EL (cell line): Measurements from ENCODE around the gene BTNL3.
"Not testable (repeated sequence)": the region's sequence is repeated elsewhere in the genome, so short reads cannot be mapped to it uniquely, and the experiment has no call there.

ENCODE experiments used
- DNase-seq: peaks from one replicate; pipeline ENCODE4 v3.0.0-alpha.2; 2016

The BTNL3 gene

GRCh38 chr5:181024245-181025064, 35.8 kb downstream of the BTNL3 start:
- no peak for DNase-seq

GRCh38 chr5:181027452-181028031, 38.9 kb downstream of the BTNL3 start:
- no peak for DNase-seq

DNA sequence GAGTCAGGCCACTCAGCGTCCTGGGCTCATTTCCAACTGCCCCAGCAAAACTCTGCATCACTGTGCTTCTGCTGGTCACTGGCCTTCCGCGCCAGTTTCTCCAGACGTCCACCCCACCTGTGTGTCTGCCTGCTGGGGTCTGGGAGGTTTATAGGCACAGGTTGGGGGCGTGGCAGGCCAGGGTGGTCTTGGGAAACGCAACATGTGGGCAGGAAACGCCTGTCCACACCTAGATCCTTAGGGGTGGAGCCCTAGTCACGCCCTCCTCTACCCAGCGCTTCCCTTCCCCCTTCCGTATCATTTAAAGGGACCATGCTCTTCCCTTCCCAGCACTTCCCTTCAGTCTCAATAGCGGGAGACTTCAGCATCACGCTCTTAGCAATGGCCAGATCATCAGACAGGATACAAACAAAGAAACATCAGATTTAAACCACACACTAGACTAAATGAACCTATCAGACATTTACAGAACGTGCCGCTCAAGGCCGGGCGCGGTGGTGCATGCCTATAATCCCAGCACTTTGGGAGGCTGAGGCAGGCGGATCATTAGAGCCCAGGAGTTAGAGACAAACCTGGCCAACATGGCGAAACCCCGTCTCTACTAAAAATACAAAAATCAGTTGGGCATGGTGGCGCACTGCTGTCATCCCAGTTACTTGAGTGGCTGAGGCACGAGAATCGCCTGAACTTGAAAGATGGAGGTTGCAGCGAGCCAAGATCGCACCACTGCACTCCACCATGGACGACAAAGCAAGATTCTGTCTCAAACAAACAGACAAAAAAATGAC, 39.6 kb downstream of the BTNL3 start:
- DNase-seq, result no peak

DNA sequence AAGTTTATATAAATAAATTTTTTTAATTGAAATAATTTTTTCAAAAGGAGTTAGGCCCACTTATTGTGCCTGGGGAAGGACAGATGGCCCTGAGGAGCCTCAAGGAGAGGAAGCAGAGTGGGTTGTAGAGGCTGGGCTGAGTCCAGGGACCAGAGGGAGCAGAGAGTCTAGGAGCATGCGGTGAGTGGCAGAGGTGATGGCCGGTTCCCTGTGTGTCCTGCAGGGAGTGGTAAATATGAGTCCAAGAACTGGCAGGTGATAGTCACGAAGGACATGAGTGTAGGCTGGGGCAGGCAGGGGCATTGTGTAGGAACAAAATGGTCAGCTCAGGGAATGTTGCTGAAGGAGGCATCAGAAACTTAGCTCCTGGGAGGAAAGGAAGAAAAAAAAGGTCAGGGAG, 43.1 kb downstream of the BTNL3 start:
- DNase-seq, result no peak

DNA sequence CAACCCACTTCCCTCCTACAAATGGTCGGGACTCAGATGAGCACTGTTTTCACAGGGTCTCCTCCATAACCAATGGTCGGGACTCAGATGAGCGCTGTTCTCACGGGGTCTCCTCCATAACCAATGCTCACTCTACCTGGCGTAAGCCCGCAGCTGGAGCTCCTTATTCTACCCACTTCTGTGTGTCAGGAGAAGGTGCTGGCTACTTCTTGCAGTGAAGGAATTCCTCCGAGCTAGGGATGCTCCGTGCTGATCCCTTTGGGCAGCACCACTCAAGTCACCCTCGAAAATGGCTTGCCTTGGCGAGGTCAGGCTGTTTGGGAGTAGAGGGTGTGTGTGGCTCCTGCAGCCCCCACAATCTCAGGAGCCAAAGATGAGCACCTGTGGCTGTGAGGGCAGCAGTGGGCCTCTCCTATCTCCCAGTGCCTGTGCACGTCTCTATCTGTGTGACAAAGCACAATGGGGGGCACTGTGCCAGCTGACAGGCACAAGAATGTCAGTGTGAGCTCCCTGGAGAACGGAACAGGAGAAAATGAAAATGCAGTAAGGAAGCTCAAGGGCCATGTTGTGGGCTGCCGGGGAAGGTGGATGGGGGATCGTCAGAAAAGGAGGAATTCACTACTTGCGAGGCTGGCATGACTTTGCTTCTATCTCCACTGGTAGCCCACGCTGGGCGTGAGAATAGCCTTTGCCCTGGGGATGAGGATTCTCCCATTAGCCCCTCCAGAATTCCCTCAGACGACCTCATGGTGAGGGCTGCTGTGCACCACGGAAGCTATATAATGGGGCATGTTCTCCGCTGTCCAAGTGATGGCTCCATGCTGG, 47.6 kb downstream of the BTNL3 start:
- DNase-seq, result no peak

DNA sequence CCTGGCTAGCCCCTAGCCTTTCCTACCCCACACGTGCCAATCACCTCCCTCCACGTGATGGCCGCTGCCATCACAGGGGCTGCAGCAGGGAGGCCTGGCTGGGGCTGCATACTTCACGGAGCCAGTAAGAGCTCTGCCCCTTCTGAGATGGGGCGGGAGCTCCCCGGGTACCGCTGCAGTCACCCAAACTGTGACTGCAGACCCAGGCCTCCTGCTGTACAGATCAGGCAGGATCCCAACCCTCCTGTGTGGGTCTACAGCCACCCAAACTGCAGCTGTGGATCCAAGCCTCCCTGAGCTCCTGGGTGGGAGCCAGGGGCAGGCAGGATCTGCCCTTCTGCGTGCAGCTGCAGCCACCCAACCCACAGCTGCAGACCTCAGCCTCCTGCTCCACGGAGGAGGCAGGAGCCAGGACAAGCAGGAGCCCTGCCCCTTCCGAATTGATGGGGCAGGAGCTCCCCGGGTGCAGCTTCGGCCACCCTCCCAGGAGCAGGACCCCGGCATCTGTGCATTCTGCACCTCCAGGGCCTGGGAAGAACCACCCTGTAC, 48.2 kb downstream of the BTNL3 start:
- no peak for DNase-seq

- DNase-seq, result no peak
Observed at GRCh38 chr5:181037365-181037861, 48.8 kb downstream of the BTNL3 start.

DNA sequence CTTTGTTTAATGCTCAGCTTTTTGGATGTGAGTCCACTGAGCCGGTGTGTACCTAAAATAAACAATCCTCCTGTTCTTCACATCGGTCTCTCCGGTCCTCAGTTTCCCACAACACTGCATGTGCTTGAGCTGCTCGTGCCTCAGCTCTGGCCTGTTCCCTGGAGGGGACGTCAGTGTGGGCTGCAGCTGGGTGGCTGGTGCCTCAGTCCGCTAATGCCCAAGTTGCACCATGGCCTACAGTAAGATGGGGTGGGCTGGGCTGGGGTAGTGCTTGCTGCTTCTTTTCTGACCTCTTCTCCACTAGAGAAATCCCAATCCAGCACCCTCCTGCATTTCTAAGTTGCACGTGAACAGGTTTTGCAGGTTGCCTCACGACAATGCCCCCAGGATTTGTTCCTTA, 50.8 kb downstream of the BTNL3 start:
- no peak for DNase-seq

DNA sequence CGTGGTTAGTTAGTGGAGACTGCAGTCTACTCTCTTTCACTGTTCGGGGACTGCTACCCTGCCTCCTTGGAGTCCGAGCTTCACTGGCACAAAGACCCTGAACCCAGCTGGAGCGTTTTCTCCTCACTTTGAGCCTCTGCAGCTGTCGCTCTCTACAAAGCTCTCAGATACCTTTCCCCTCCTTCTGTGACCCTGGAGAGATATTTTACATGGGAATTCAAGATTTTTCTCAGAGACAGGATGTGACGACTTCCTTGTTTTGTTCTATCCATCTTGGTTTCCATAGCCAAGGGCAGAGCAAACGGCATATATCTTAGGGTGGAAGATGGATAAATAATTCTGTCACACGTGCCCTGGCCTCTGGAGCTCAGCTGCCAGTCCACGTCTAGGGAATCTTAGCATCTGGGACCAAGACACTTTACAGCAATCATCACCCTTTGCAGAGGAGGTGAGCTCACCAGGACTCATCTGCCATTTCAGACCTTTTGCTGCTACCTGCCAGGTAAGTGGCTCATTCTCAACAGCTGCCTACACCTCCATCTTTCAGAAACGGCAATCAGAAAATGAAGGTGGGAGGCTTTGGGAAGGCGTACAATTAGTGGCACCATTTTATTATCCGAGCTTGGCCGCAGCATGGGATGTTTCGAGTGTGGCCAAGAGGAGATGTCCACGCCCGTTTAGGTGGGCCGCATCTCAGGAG, 51.4 kb downstream of the BTNL3 start, which contains the start of gene BTNL9:
BTNL9 (plus strand) TSS at position 336 of the 700 bp plus-strand sequence. CDS start 5,224 bp downstream, outside the sequence.
- no peak for DNase-seq

- no peak for DNase-seq
Observed at GRCh38 chr5:181040631-181040945, 51.9 kb downstream of the BTNL3 start.

GRCh38 chr5:181041043-181041442, 52.4 kb downstream of the BTNL3 start:
- no peak for DNase-seq

GRCh38 chr5:181042036-181042713, 53.5 kb downstream of the BTNL3 start:
- no peak for DNase-seq

GRCh38 chr5:181042722-181043121, 54.1 kb downstream of the BTNL3 start:
- no peak for DNase-seq

GRCh38 chr5:181043285-181044092, 54.8 kb downstream of the BTNL3 start:
- DNase-seq, result no peak

DNA sequence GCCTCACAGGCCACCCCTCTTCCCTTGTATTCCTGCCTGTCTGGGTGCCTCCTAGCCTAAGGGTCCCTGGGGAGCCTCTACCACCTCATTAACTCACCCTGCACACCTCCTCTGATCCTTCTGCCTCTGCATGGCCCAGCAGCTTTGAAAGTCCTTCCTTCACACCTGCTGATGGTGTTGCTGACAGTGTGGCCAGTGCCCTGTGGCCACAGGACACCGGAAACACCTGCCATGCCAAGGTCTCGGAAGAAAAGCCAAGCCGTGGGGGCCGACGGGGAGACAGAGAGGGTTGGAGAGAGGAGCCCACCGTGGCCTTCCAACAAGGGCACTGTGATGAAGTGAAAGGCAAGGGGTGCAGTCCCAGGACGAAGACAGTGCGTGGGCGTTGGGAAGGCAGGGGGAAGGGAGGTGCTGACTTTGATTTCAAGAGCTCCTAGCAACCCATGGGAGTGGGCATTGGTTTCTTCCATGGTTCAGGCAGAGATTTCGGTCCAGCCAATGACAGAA, 55.5 kb downstream of the BTNL3 start:
- DNase-seq, result no peak

- DNase-seq, result no peak
Observed at GRCh38 chr5:181044662-181045305, 56.1 kb downstream of the BTNL3 start.

DNA sequence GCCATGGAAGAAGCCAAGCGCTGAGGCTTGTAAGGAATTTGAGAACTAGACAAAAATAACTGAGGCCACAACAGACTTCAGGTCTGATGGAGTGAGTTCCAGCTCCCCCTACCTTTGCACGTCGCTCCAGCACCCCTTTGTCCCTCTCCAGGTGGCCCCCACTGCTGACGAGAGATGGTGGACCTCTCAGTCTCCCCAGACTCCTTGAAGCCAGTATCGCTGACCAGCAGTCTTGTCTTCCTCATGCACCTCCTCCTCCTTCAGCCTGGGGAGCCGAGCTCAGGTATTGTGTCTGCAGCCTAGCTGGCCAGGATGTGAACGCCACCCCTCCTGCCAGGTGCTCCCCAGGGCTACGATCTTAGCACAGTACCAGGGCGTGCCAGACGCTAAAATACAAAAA, 56.7 kb downstream of the BTNL3 start:
- no peak for DNase-seq

GRCh38 chr5:181045857-181046256, 57.2 kb downstream of the BTNL3 start:
- DNase-seq, result not testable (repeated sequence)

DNA sequence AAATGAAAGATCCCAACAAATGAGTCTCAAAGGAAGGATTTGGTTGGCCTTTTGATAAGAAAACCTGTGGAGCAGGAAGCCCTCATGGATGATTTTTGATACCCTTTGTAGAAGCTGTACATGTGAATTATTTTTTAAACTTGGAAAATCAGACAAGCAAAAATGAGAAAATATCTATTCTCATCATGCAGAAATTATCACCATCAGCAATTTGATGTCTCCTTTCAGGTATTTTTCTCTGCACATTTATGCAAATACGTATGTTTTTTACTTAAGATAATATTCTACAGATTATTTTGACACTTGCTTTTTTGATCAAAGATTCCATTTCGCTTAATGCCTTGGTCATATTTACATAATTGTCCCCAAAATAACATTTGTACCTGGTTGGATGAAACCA, 58.6 kb downstream of the BTNL3 start:
- no peak for DNase-seq

DNA sequence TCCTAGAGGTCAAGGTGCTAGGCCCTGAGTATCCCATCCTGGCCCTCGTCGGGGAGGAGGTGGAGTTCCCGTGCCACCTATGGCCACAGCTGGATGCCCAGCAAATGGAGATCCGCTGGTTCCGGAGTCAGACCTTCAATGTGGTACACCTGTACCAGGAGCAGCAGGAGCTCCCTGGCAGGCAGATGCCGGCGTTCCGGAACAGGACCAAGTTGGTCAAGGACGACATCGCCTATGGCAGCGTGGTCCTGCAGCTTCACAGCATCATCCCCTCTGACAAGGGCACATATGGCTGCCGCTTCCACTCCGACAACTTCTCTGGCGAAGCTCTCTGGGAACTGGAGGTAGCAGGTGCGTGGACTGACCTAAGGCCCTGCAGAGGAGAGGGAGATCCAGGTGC, 59.3 kb downstream of the BTNL3 start:
- DNase-seq, result no peak
